Adrenal gland (tissue), 5 donors: ENCODE measurements around the gene SPIRE1.

Source experiments
- POLR2A ChIP-seq, 2 donors: fragments of 450-650 bp; IDR thresholded peaks; one replicate each; pipeline ENCODE4 v1.6.1; 2017; ENCODE audit warnings: antibody characterized with exemption in 2 of 2, mild to moderate bottlenecking in 2 of 2, moderate library complexity in 1 of 2
- TF ChIP-seq, protein P1 (sequence below), 6 experiments: fragments of 450-650 bp in 4 of 6; fragments of 200-600 bp in 2 of 6; sonication (generic) in 1 of 6; IDR thresholded peaks; 1 replicate in 5 of 6; 2 replicates in 1 of 6; pipeline versions ENCODE4 v1.5.1 to v1.8.0; 2016 to 2021; ENCODE audit warnings: antibody characterized with exemption in 6 of 6, mild to moderate bottlenecking in 2 of 6, moderate library complexity in 1 of 6
- donor health status: DM: no; HTN: no; CAD: no.

DNA sequence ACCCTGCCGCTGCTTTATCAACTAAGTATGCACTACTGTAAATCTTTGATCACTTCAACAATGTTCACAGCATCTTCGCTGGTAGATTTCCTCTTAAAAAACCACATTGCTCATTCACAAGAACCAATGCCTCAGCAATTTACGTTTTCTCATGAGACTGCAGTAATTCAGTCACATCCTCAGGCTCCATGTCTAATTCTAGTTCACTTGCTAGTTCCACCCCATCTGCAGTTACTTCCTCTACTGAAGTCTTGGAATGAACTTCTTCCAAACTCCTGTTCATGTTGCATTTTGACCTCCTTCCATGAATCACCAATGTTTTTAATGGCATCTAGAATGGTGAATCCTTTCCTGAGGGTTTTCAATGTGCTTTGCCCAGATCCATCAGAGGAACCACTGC, 214.4 kb downstream of the SPIRE1 start:
- TF ChIP-seq, protein P1, sequence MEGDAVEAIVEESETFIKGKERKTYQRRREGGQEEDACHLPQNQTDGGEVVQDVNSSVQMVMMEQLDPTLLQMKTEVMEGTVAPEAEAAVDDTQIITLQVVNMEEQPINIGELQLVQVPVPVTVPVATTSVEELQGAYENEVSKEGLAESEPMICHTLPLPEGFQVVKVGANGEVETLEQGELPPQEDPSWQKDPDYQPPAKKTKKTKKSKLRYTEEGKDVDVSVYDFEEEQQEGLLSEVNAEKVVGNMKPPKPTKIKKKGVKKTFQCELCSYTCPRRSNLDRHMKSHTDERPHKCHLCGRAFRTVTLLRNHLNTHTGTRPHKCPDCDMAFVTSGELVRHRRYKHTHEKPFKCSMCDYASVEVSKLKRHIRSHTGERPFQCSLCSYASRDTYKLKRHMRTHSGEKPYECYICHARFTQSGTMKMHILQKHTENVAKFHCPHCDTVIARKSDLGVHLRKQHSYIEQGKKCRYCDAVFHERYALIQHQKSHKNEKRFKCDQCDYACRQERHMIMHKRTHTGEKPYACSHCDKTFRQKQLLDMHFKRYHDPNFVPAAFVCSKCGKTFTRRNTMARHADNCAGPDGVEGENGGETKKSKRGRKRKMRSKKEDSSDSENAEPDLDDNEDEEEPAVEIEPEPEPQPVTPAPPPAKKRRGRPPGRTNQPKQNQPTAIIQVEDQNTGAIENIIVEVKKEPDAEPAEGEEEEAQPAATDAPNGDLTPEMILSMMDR (IDR thresholded peaks at IDR 0.05): no peak
- no peak for TF ChIP-seq POLR2A (IDR thresholded peaks at IDR 0.05)
